Epithelial cell of esophagus (primary cell): ENCODE measurements around the gene OSBPL10.

Source experiments
- DNase-seq: peaks from one replicate; pipeline ENCODE4 v3.0.0; 2010; ENCODE audit warnings: low read depth
- H3K4me3 ChIP-seq: 2 replicates; pipeline ENCODE4 v1.5.1; 2011; ENCODE audit warnings: mild to moderate bottlenecking, low read length, control low read depth
- CTCF ChIP-seq: IDR thresholded peaks from 2 replicates; pipeline ENCODE4 v1.5.1; 2011; ENCODE audit warnings: low read depth, mild to moderate bottlenecking, low read length, control low read depth, inconsistent platforms; ENCODE audit not compliant: insufficient read depth; ENCODE audit errors: missing control alignments

Gene OSBPL10

GRCh38 chr3:31754575-31755278 lies 226.3 kb downstream of the OSBPL10 start:
- no peak for TF ChIP-seq CTCF
- DNase-seq, result no peak
- H3K4me3 ChIP-seq, result no peak overlapping the region

GRCh38 chr3:31753050-31753425 lies 228.0 kb downstream of the OSBPL10 start:
- DNase-seq, result no peak
- no peak for TF ChIP-seq CTCF
- no peak overlapping the region for H3K4me3 ChIP-seq

- no peak overlapping the region for H3K4me3 ChIP-seq
- TF ChIP-seq CTCF, result no peak
- DNase-seq, result no peak
Observed at GRCh38 chr3:31752305-31753049, 228.6 kb downstream of the OSBPL10 start.

GRCh38 chr3:31750341-31750740 lies 230.7 kb downstream of the OSBPL10 start:
- H3K4me3 ChIP-seq, result no peak overlapping the region
- no peak for DNase-seq
- no peak for TF ChIP-seq CTCF

- no peak for TF ChIP-seq CTCF
- no peak for DNase-seq
- H3K4me3 ChIP-seq, result no peak overlapping the region
Observed at GRCh38 chr3:31748933-31749295, 232.1 kb downstream of the OSBPL10 start.

GRCh38 chr3:31748281-31748932 lies 232.7 kb downstream of the OSBPL10 start:
- no peak for TF ChIP-seq CTCF
- H3K4me3 ChIP-seq, result no peak overlapping the region
- DNase-seq, result no peak
